GM12864 (cell line): Measurements from ENCODE around the gene NR3C2.

Experiments used
- DNase-seq: peaks from one replicate; pipeline ENCODE4 v3.0.0-alpha.2; 2011; ENCODE audit warnings: low read depth
- H3K4me3 ChIP-seq: 2 replicates; pipeline ENCODE4 v1.5.1; 2011; ENCODE audit warnings: mild to moderate bottlenecking, low read depth, low read length, control low read depth
- CTCF ChIP-seq: IDR thresholded peaks from 2 replicates; pipeline ENCODE4 v1.5.1; 2011; ENCODE audit warnings: low read depth, mild to moderate bottlenecking, moderate library complexity, low read length, control low read depth, inconsistent platforms; ENCODE audit errors: missing control alignments

Gene NR3C2

GRCh38 chr4:148266921-148267320 is 175.3 kb downstream of the NR3C2 start:
- no peak overlapping the region for H3K4me3 ChIP-seq
- no peak for TF ChIP-seq CTCF
- DNase-seq: no peak

- no peak for DNase-seq
- TF ChIP-seq CTCF: no peak
- H3K4me3 ChIP-seq: no peak overlapping the region
These were observed 176.0 kb downstream of the NR3C2 start for GRCh38 chr4:148266240-148266639.

GRCh38 chr4:148265627-148266026 is 176.6 kb downstream of the NR3C2 start:
- no peak for TF ChIP-seq CTCF
- no peak for DNase-seq

GRCh38 chr4:148263802-148264201 is 178.4 kb downstream of the NR3C2 start:
- TF ChIP-seq CTCF: no peak
- DNase-seq: no peak
- H3K4me3 ChIP-seq: no peak overlapping the region

More at GRCh38 chr4:148265627-148266026, 176.6 kb downstream of the NR3C2 start:
- H3K4me3 ChIP-seq: no peak overlapping the region

GRCh38 chr4:148263127-148263526 is 179.1 kb downstream of the NR3C2 start:
- no peak overlapping the region for H3K4me3 ChIP-seq
- no peak for TF ChIP-seq CTCF
- DNase-seq: no peak

GRCh38 chr4:148261848-148262247 is 180.4 kb downstream of the NR3C2 start:
- no peak overlapping the region for H3K4me3 ChIP-seq
- DNase-seq: no peak
- TF ChIP-seq CTCF: no peak

GRCh38 chr4:148259841-148260240 is 182.4 kb downstream of the NR3C2 start:
- no peak overlapping the region for H3K4me3 ChIP-seq
- DNase-seq: no peak
- no peak for TF ChIP-seq CTCF
